H9 (cell line): ENCODE measurements around the gene IRF7. TPM values are rescaled to one million over a fixed set of nuclear protein-coding genes. Genes with fewer than 3 reads are reported as not detected.

ENCODE experiments used
- DNase-seq: peaks from one replicate; pipeline ENCODE4 v3.0.0-alpha.2; 2017
- H2AFZ ChIP-seq: one replicate; pipeline ENCODE4 v1.6.1; 2013; ENCODE audit warnings: mild to moderate bottlenecking, low read length, control low read depth, moderate library complexity
- H2AK5ac ChIP-seq: 2 replicates; pipeline ENCODE4 v1.6.1; 2013; ENCODE audit warnings: low read length, control low read depth, mixed read lengths; ENCODE audit not compliant: insufficient read length
- H2BK120ac ChIP-seq: one replicate; pipeline ENCODE4 v1.6.1; 2013; ENCODE audit warnings: low read depth, mild to moderate bottlenecking, low read length, control low read depth, inconsistent platforms; ENCODE audit not compliant: poor library complexity, severe bottlenecking
- H2BK12ac ChIP-seq: 2 replicates; pipeline ENCODE4 v1.6.1; 2013; ENCODE audit warnings: low read length, control low read depth, mixed read lengths, low read depth; ENCODE audit not compliant: insufficient read length
- H2BK15ac ChIP-seq: 2 replicates; pipeline ENCODE4 v1.6.1; 2013; ENCODE audit warnings: low read depth, low read length, control low read depth
- H2BK20ac ChIP-seq: one replicate; pipeline ENCODE4 v1.6.1; 2013; ENCODE audit warnings: low read depth, mild to moderate bottlenecking, low read length, control low read depth, inconsistent platforms; ENCODE audit not compliant: poor library complexity, severe bottlenecking
- H2BK5ac ChIP-seq: 2 replicates; pipeline ENCODE4 v1.6.1; 2013; ENCODE audit warnings: low read length, control low read depth, mixed read lengths; ENCODE audit not compliant: insufficient read length
- H3K14ac ChIP-seq: 2 replicates; pipeline ENCODE4 v1.6.1; 2013; ENCODE audit warnings: low read length, control low read depth; ENCODE audit not compliant: insufficient read depth
- H3K18ac ChIP-seq: 2 replicates; pipeline ENCODE4 v1.6.1; 2013; ENCODE audit warnings: low read depth, mild to moderate bottlenecking, mixed read lengths, low read length, control low read depth; ENCODE audit not compliant: insufficient read length
- H3K23ac ChIP-seq: 2 replicates; pipeline ENCODE4 v1.6.1; 2013; ENCODE audit warnings: low read length, control low read depth, mixed read lengths, low read depth; ENCODE audit not compliant: insufficient read length
- H3K23me2 ChIP-seq: 2 replicates; pipeline ENCODE4 v1.6.1; 2013; ENCODE audit warnings: low read depth, mild to moderate bottlenecking, mixed read lengths, low read length, control low read depth; ENCODE audit not compliant: insufficient read length, poor library complexity, severe bottlenecking
- H3K27ac ChIP-seq: 2 replicates; pipeline ENCODE4 v1.5.1; 2013; ENCODE audit warnings: low read length, control low read depth, mixed read lengths, low read depth; ENCODE audit not compliant: insufficient read length
- H3K27me3 ChIP-seq: 2 replicates; pipeline ENCODE4 v1.6.1; 2013; ENCODE audit warnings: low read length, control low read depth, inconsistent platforms; ENCODE audit not compliant: insufficient read depth
- H3K4ac ChIP-seq: 2 replicates; pipeline ENCODE4 v1.6.1; 2013; ENCODE audit warnings: low read depth, mild to moderate bottlenecking, control low read depth, inconsistent platforms, low read length, moderate library complexity
- H3K4me1 ChIP-seq: 2 replicates; pipeline ENCODE4 v1.6.1; 2013; ENCODE audit warnings: low read length, control low read depth, inconsistent platforms; ENCODE audit not compliant: insufficient read depth
- H3K4me2 ChIP-seq: 2 replicates; pipeline ENCODE4 v1.6.1; 2013; ENCODE audit warnings: low read length, control low read depth, mixed read lengths; ENCODE audit not compliant: insufficient read length, insufficient read depth
- H3K56ac ChIP-seq: 2 replicates; pipeline ENCODE4 v1.6.1; 2013; ENCODE audit warnings: low read depth, mild to moderate bottlenecking, mixed read lengths, low read length, control low read depth; ENCODE audit not compliant: insufficient read length
- H3K79me1 ChIP-seq: 2 replicates; pipeline ENCODE4 v1.6.1; 2013; ENCODE audit warnings: low read depth, mild to moderate bottlenecking, moderate library complexity, low read length, control low read depth, inconsistent platforms; ENCODE audit not compliant: insufficient read depth, poor library complexity, severe bottlenecking
- H3K79me2 ChIP-seq: 2 replicates; pipeline ENCODE4 v1.6.1; 2013; ENCODE audit warnings: low read length, control low read depth, inconsistent platforms; ENCODE audit not compliant: insufficient read depth
- H3K9ac ChIP-seq: 2 replicates; pipeline ENCODE4 v1.6.1; 2013; ENCODE audit warnings: low read length, control low read depth, mixed read lengths; ENCODE audit not compliant: insufficient read length; ENCODE audit errors: extremely low read depth
- H3K9me3 ChIP-seq: one replicate; pipeline ENCODE4 v1.6.1; 2013; ENCODE audit warnings: low read depth, low read length, inconsistent platforms; ENCODE audit not compliant: control insufficient read depth
- H3T11ph ChIP-seq: one replicate; pipeline ENCODE4 v1.6.1; 2013; ENCODE audit warnings: mild to moderate bottlenecking, low read length, control low read depth, inconsistent platforms
- H4K20me1 ChIP-seq: one replicate; pipeline ENCODE4 v1.6.1; 2013; ENCODE audit not compliant: control insufficient read depth, insufficient read length, insufficient read depth
- H4K5ac ChIP-seq: 2 replicates; pipeline ENCODE4 v1.6.1; 2013; ENCODE audit warnings: low read depth, mild to moderate bottlenecking, mixed read lengths, low read length, control low read depth; ENCODE audit not compliant: insufficient read length
- H4K8ac ChIP-seq: replicated peaks from 2 replicates; pipeline ENCODE4 v1.6.1; 2013; ENCODE audit warnings: low read length, control low read depth, mixed read lengths, low read depth; ENCODE audit not compliant: insufficient read length
- H4K91ac ChIP-seq: 2 replicates; pipeline ENCODE4 v1.6.1; 2013; ENCODE audit warnings: low read depth, mild to moderate bottlenecking, moderate library complexity, mixed read lengths, low read length, control low read depth; ENCODE audit not compliant: insufficient read length
- H3K27ac Mint-ChIP-seq, 3 experiments: 2 replicates in 2 of 3; 3 replicates in 1 of 3; pipeline ENCODE4 v1.8.0; 2020 to 2021; ENCODE audit warnings: mixed read lengths in 3 of 3, mild to moderate bottlenecking in 1 of 3, moderate library complexity in 1 of 3
- H3K27me3 Mint-ChIP-seq: 2 replicates; pipeline ENCODE4 v1.8.0; 2021; ENCODE audit warnings: low read depth, mild to moderate bottlenecking, moderate library complexity, mixed read lengths
- H3K36me3 Mint-ChIP-seq, 3 experiments: 2 replicates in 2 of 3; 3 replicates in 1 of 3; pipeline ENCODE4 v1.8.0; 2020 to 2021; ENCODE audit warnings: low read depth in 3 of 3, mixed read lengths in 3 of 3; ENCODE audit not compliant: insufficient read depth in 1 of 3
- H3K4me1 Mint-ChIP-seq, 2 experiments: 2 replicates each; pipeline ENCODE4 v1.8.0; 2020; ENCODE audit warnings: mixed read lengths in 2 of 2
- H3K4me3 Mint-ChIP-seq, 2 experiments: 2 replicates in 1 of 2; 3 replicates in 1 of 2; pipeline ENCODE4 v1.8.0; 2020 to 2021; ENCODE audit warnings: mild to moderate bottlenecking in 2 of 2, mixed read lengths in 2 of 2, moderate library complexity in 1 of 2
- H3K9me3 Mint-ChIP-seq, 2 experiments: 2 replicates in 1 of 2; 3 replicates in 1 of 2; pipeline ENCODE4 v1.8.0; 2020; ENCODE audit warnings: mild to moderate bottlenecking in 2 of 2, mixed read lengths in 2 of 2, moderate library complexity in 1 of 2
- CTCF ChIP-seq: fragments of 200-600 bp; sonication (generic); conservative IDR thresholded peaks from 3 replicates; pipeline ENCODE4 v1.8.0; 2021; ENCODE audit warnings: antibody characterized with exemption, mild to moderate bottlenecking
- WGBS: extraction: QIAGEN DNeasy Blood & Tissue Kit; methylation state at CpG from one replicate; pipeline ENCODE4 v1.1.7; 2013; ENCODE audit warnings: missing lambda C conversion rate, low lambda C conversion rate, mixed read lengths; ENCODE audit not compliant: insufficient read length; ENCODE audit errors: extremely low coverage; 5-methylcytosine and 5-hydroxymethylcytosine counted together
- total RNA-seq: library from RNA; stranded (reverse); gene quantifications from 2 replicates; pipeline ENCODE4 v1.2.1, GENCODE V29; 2021

IRF7 gene
- total RNA-seq, 1 experiment from 2014 or later: 9.8 TPM

GRCh38 chr11:563812-564578 lies 51.8 kb downstream of the IRF7 start:
- Histone ChIP-seq H3T11ph (no peak overlapping the region), H4K8ac (no peak overlapping the region)

More at GRCh38 chr11:563812-564578, 51.8 kb downstream of the IRF7 start:
- Histone ChIP-seq H2BK120ac (no peak overlapping the region), H2BK20ac (no peak overlapping the region), H2AK5ac (no peak overlapping the region), H3K9me3 (no peaks in the 10 kb centered on the region), H3K4ac (no peak overlapping the region), H2AFZ (no peak overlapping the region), H3K4me2 (no peak overlapping the region), H3K23ac (no peak overlapping the region), H2BK5ac (no peak overlapping the region), H3K79me1 (no peaks in the 10 kb centered on the region), H4K20me1 (no peaks in the 10 kb centered on the region), H3K9ac (no peak overlapping the region), H3K56ac (no peak overlapping the region), H3K4me1 (no peaks in the 10 kb centered on the region), H3K18ac (no peak overlapping the region), H3K27me3 (no peaks in the 10 kb centered on the region), H3K79me2 (no peaks in the 10 kb centered on the region), H3K23me2 (peaks cover 10% of the 10 kb centered on the region), H2BK15ac (no peak overlapping the region), H3K27ac (no peak overlapping the region), H2BK12ac (no peak overlapping the region), H4K5ac (no peak overlapping the region), H3K14ac (no peak overlapping the region), H4K91ac (no peak overlapping the region)
- TF ChIP-seq CTCF: no peak
- peaks cover 2% of the 10 kb centered on the region for H3K27me3 Mint-ChIP-seq
- WGBS: no CpG with 5 or more reads among the region's 12 CpGs
- H3K4me3 Mint-ChIP-seq: peak overlapping the region in 1 of 2 experiments; percentile 46; a peak in 1 of 5 replicates
- peaks cover 18 to 34% of the 10 kb centered on the region in 2 experiments for H3K4me1 Mint-ChIP-seq
- H3K36me3 Mint-ChIP-seq: peaks cover 0 to 11% (median 4%) of the 10 kb centered on the region in 3 experiments; a peak in 4 of 7 replicates
- peak overlapping the region in 2 of 3 experiments; percentile 18 to 55; a peak in 2 of 7 replicates for H3K27ac Mint-ChIP-seq
- DNase-seq: no peak
- H3K9me3 Mint-ChIP-seq: no peaks in the 10 kb centered on the region
